Stimulated activated CD4-positive, alpha-beta T cell treated with anti-CD3 and anti-CD28 coated beads, Interleukin-1b, Interleukin-23, amount 100 ng/mL, for 48 hours (primary cell): ENCODE measurements around the gene POU2F1.
"Not testable (repeated sequence)": the region's sequence is repeated elsewhere in the genome, so short reads cannot be mapped to it uniquely, and the experiment has no call there.

Experiments
- DNase-seq: peaks from one replicate; pipeline ENCODE4 v3.0.0-alpha.2; 2020

Gene POU2F1

GRCh38 chr1:167206166-167206835, 14.4 kb upstream of the POU2F1 start:
- DNase-seq, result no peak

- DNase-seq, result no peak
Measured at GRCh38 chr1:167207940-167208623, 12.6 kb upstream of the POU2F1 start.

GRCh38 chr1:167208624-167208976, 12.1 kb upstream of the POU2F1 start:
- no peak for DNase-seq

- DNase-seq, result no peak
Measured at GRCh38 chr1:167209044-167209443, 11.6 kb upstream of the POU2F1 start.

GRCh38 chr1:167210966-167211674, 9.6 kb upstream of the POU2F1 start:
- DNase-seq, result no peak

GRCh38 chr1:167212025-167212424, 8.7 kb upstream of the POU2F1 start:
- no peak for DNase-seq

- no peak for DNase-seq
Measured at GRCh38 chr1:167216809-167217208, 3.9 kb upstream of the POU2F1 start.

- DNase-seq, result no peak
Measured at GRCh38 chr1:167219194-167219593, 1.5 kb upstream of the POU2F1 start.

- DNase-seq, result peak; percentile 92
Measured at GRCh38 chr1:167219646-167220536, 795 bp upstream of the POU2F1 start.

GRCh38 chr1:167221126-167221737, 546 bp downstream of the POU2F1 start:
- no peak for DNase-seq

GRCh38 chr1:167221738-167222610, 1.3 kb downstream of the POU2F1 start:
- peak; percentile 79 for DNase-seq

- DNase-seq, result no peak
Measured at GRCh38 chr1:167223144-167224103, 2.7 kb downstream of the POU2F1 start.

- not testable (repeated sequence) for DNase-seq
Measured at GRCh38 chr1:167224734-167225235, 4.1 kb downstream of the POU2F1 start.

- DNase-seq, result no peak
Measured at GRCh38 chr1:167225920-167226319, 5.2 kb downstream of the POU2F1 start.

GRCh38 chr1:167227934-167228378, 7.3 kb downstream of the POU2F1 start:
- DNase-seq, result no peak

GRCh38 chr1:167229719-167230385, 9.2 kb downstream of the POU2F1 start:
- no peak for DNase-seq

- no peak for DNase-seq
Measured at GRCh38 chr1:167230437-167230836, 9.8 kb downstream of the POU2F1 start.

GRCh38 chr1:167231873-167232450, 11.3 kb downstream of the POU2F1 start:
- DNase-seq, result no peak

GRCh38 chr1:167232801-167233200, 12.1 kb downstream of the POU2F1 start:
- no peak for DNase-seq
